SH-SY5Y (cell line): ENCODE results near the gene PTPRM.

Source experiments
- GATA2 ChIP-seq: IDR thresholded peaks from 2 replicates; pipeline ENCODE4 v1.6.1; 2011; ENCODE audit warnings: mild to moderate bottlenecking, low read depth, low read length
- GATA3 ChIP-seq: IDR thresholded peaks from 2 replicates; pipeline ENCODE4 v1.6.1; 2011; ENCODE audit warnings: low read depth, mild to moderate bottlenecking, low read length, moderate library complexity

DNA sequence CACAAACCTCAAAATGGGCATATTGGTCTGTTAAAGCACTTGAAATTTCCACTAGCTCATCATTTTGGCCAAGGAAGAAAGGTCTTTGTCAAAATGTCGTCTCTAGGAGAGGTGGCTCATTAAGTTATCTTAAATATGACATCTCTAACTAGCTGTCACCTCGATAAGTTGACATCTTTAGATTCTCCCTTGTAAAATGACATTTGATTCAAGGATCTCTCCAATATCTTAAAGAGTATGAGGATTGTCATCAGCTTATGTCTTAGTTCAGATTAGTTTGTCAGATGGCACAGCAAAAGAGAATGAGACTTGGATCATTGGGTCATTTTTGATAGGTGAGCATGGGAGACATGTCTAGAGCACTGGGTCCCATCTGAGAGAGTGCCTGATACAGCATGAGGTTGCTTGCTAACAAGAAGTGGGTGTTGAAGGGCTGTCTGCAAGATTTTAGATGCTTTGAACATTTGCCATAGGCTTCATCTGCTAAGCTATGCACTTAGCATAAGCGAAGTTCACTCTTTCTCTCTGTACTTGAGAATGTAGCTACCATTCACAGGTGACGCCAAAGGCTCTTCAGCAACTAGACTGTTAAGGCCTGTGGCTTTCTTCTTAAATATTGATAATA, 12.9 kb downstream of the PTPRM start:
- no peak for TF ChIP-seq GATA3
- TF ChIP-seq GATA2: no peak
